Karpas-422 (cell line): Measurements from ENCODE around the gene ADAMTS18. TPM values are rescaled to one million over a fixed set of nuclear protein-coding genes. Genes with fewer than 3 reads are reported as not detected.

Experiments used
- DNase-seq: peaks from one replicate; pipeline ENCODE4 v3.0.0-alpha.2; 2015
- H2AFZ ChIP-seq: fragments of 200-600 bp; sonication (generic); 2 replicates; pipeline ENCODE4 v1.6.1; 2014; ENCODE audit warnings: antibody characterized with exemption, low read length, mixed read lengths
- H3K27ac ChIP-seq: fragments of 200-600 bp; sonication (generic); 2 replicates; pipeline ENCODE4 v1.5.1; 2014; ENCODE audit warnings: mild to moderate bottlenecking, low read length, moderate library complexity
- H3K27me3 ChIP-seq: fragments of 200-600 bp; sonication (generic); 2 replicates; pipeline ENCODE4 v1.6.1; 2014; ENCODE audit warnings: low read length, mixed read lengths
- H3K36me3 ChIP-seq: fragments of 200-600 bp; sonication (generic); 2 replicates; pipeline ENCODE4 v1.6.1; 2014; ENCODE audit warnings: low read length, mixed read lengths; ENCODE audit not compliant: insufficient read depth
- H3K4me1 ChIP-seq: fragments of 200-600 bp; sonication (generic); 2 replicates; pipeline ENCODE4 v1.6.1; 2014; ENCODE audit warnings: mild to moderate bottlenecking, low read length, mixed read lengths
- H3K4me2 ChIP-seq: fragments of 200-600 bp; sonication (generic); 2 replicates; pipeline ENCODE4 v1.6.1; 2014; ENCODE audit warnings: low read length, low read depth, mild to moderate bottlenecking; ENCODE audit not compliant: poor library complexity, severe bottlenecking
- H3K4me3 ChIP-seq: fragments of 200-600 bp; sonication (generic); 2 replicates; pipeline ENCODE4 v1.5.1; 2014; ENCODE audit warnings: mild to moderate bottlenecking, antibody characterized with exemption, low read length, mixed read lengths
- H3K79me2 ChIP-seq: fragments of 200-600 bp; sonication (generic); 2 replicates; pipeline ENCODE4 v1.6.1; 2014; ENCODE audit warnings: mild to moderate bottlenecking, low read length, mixed read lengths
- H3K9ac ChIP-seq: fragments of 200-600 bp; sonication (generic); 2 replicates; pipeline ENCODE4 v1.6.0; 2014; ENCODE audit warnings: low read length
- H3K9me2 ChIP-seq: fragments of 200-600 bp; sonication (generic), shearing (Covaris generic); replicated peaks from 2 replicates; pipeline ENCODE4 v1.6.0; 2014; ENCODE audit warnings: mild to moderate bottlenecking, low read length, moderate library complexity; ENCODE audit not compliant: insufficient read depth
- H3K9me3 ChIP-seq: fragments of 300-700, 200-600 bp; sonication (generic); 2 replicates; pipeline ENCODE4 v1.6.1; 2014; ENCODE audit warnings: low read length, mixed read lengths
- H4K20me1 ChIP-seq: fragments of 200-600 bp; sonication (generic); 2 replicates; pipeline ENCODE4 v1.6.1; 2014; ENCODE audit warnings: mild to moderate bottlenecking, antibody characterized with exemption, low read length, low read depth; ENCODE audit not compliant: insufficient read depth
- total RNA-seq: library from RNA; depleted of rRNA; stranded (reverse); fragments of >200 nt; shearing (Covaris generic); gene quantifications from 2 replicates; pipeline ENCODE4 v1.2.3, GENCODE V29; 2014; ENCODE audit warnings: low replicate concordance

ADAMTS18 gene
- total RNA-seq, 1 experiment from 2014 or later: not detected

GRCh38 chr16:77444147-77444460 lies 9.3 kb upstream of the ADAMTS18 start:
- no peak overlapping the region for H3K4me2 ChIP-seq
- no peak overlapping the region for H3K27ac ChIP-seq
- no peak overlapping the region for H2AFZ ChIP-seq
- no peaks in the 10 kb centered on the region for H4K20me1 ChIP-seq
- H3K4me3 ChIP-seq: no peak overlapping the region
- H3K79me2 ChIP-seq: no peaks in the 10 kb centered on the region
- peaks cover 5% of the 10 kb centered on the region for H3K4me1 ChIP-seq
- H3K9ac ChIP-seq: no peak overlapping the region
- H3K9me2 ChIP-seq: no peaks in the 10 kb centered on the region
- H3K27me3 ChIP-seq: no peaks in the 10 kb centered on the region
- no peaks in the 10 kb centered on the region for H3K9me3 ChIP-seq
- H3K36me3 ChIP-seq: no peaks in the 10 kb centered on the region
- DNase-seq: peak; percentile 21

- peaks cover 5% of the 10 kb centered on the region for H3K4me1 ChIP-seq
- H3K9me3 ChIP-seq: no peaks in the 10 kb centered on the region
- H3K79me2 ChIP-seq: no peaks in the 10 kb centered on the region
- H4K20me1 ChIP-seq: no peaks in the 10 kb centered on the region
- DNase-seq: no peak
- no peak overlapping the region for H3K4me2 ChIP-seq
- no peak overlapping the region for H2AFZ ChIP-seq
- no peak overlapping the region for H3K27ac ChIP-seq
- H3K9me2 ChIP-seq: no peaks in the 10 kb centered on the region
- no peaks in the 10 kb centered on the region for H3K27me3 ChIP-seq
- H3K4me3 ChIP-seq: no peak overlapping the region
- no peaks in the 10 kb centered on the region for H3K36me3 ChIP-seq
- no peak overlapping the region for H3K9ac ChIP-seq
Measured at GRCh38 chr16:77443357-77444146, 8.7 kb upstream of the ADAMTS18 start.

GRCh38 chr16:77442078-77442477 lies 7.2 kb upstream of the ADAMTS18 start:
- Histone ChIP-seq H3K9ac (no peak overlapping the region), H3K36me3 (no peaks in the 10 kb centered on the region), H2AFZ (no peak overlapping the region), H3K4me1 (peaks cover 5% of the 10 kb centered on the region), H3K9me3 (no peaks in the 10 kb centered on the region), H3K9me2 (no peaks in the 10 kb centered on the region), H3K27me3 (no peaks in the 10 kb centered on the region), H4K20me1 (no peaks in the 10 kb centered on the region), H3K27ac (no peak overlapping the region), H3K4me2 (no peak overlapping the region), H3K4me3 (no peak overlapping the region), H3K79me2 (no peaks in the 10 kb centered on the region)
- no peak for DNase-seq

- Histone ChIP-seq H3K9me2 (no peaks in the 10 kb centered on the region), H4K20me1 (no peaks in the 10 kb centered on the region), H3K4me1 (peaks cover 5% of the 10 kb centered on the region), H3K9ac (no peak overlapping the region), H3K9me3 (no peaks in the 10 kb centered on the region), H3K27me3 (no peaks in the 10 kb centered on the region), H3K4me3 (no peak overlapping the region), H2AFZ (no peak overlapping the region), H3K4me2 (no peak overlapping the region), H3K36me3 (no peaks in the 10 kb centered on the region), H3K79me2 (no peaks in the 10 kb centered on the region), H3K27ac (no peak overlapping the region)
- no peak for DNase-seq
Measured at GRCh38 chr16:77439106-77439505, 4.3 kb upstream of the ADAMTS18 start.

GRCh38 chr16:77437859-77438258 lies 3.0 kb upstream of the ADAMTS18 start:
- Histone ChIP-seq H3K27ac (no peak overlapping the region), H2AFZ (no peak overlapping the region), H3K9me2 (no peaks in the 10 kb centered on the region), H3K27me3 (no peaks in the 10 kb centered on the region), H3K4me2 (no peak overlapping the region), H4K20me1 (no peaks in the 10 kb centered on the region), H3K36me3 (no peaks in the 10 kb centered on the region), H3K9me3 (no peaks in the 10 kb centered on the region), H3K4me1 (peaks cover 5% of the 10 kb centered on the region), H3K9ac (no peak overlapping the region), H3K4me3 (no peak overlapping the region), H3K79me2 (no peaks in the 10 kb centered on the region)
- peak; percentile 48 for DNase-seq

GRCh38 chr16:77435272-77435820 lies 512 bp upstream of the ADAMTS18 start:
- no peak overlapping the region for H3K4me2 ChIP-seq
- no peak overlapping the region for H3K4me3 ChIP-seq
- no peaks in the 10 kb centered on the region for H4K20me1 ChIP-seq
- H3K79me2 ChIP-seq: no peaks in the 10 kb centered on the region
- no peaks in the 10 kb centered on the region for H3K27me3 ChIP-seq
- H3K9me3 ChIP-seq: no peaks in the 10 kb centered on the region
- DNase-seq: no peak
- no peak overlapping the region for H3K9ac ChIP-seq
- H3K27ac ChIP-seq: no peak overlapping the region
- H3K4me1 ChIP-seq: peaks cover 3% of the 10 kb centered on the region
- no peaks in the 10 kb centered on the region for H3K9me2 ChIP-seq
- no peaks in the 10 kb centered on the region for H3K36me3 ChIP-seq
- no peak overlapping the region for H2AFZ ChIP-seq

GRCh38 chr16:77434022-77434529 lies 758 bp downstream of the ADAMTS18 start:
- Histone ChIP-seq H3K27ac (no peak overlapping the region), H3K9ac (no peak overlapping the region), H2AFZ (no peak overlapping the region), H4K20me1 (no peaks in the 10 kb centered on the region), H3K9me2 (no peaks in the 10 kb centered on the region), H3K79me2 (no peaks in the 10 kb centered on the region), H3K4me3 (no peak overlapping the region), H3K9me3 (no peaks in the 10 kb centered on the region), H3K27me3 (no peaks in the 10 kb centered on the region), H3K4me2 (no peak overlapping the region), H3K4me1 (no peaks in the 10 kb centered on the region), H3K36me3 (no peaks in the 10 kb centered on the region)
- DNase-seq: no peak

- H3K9me3 ChIP-seq: no peaks in the 10 kb centered on the region
- no peaks in the 10 kb centered on the region for H3K27me3 ChIP-seq
- H3K27ac ChIP-seq: no peak overlapping the region
- no peak overlapping the region for H3K4me3 ChIP-seq
- H4K20me1 ChIP-seq: no peaks in the 10 kb centered on the region
- H3K9me2 ChIP-seq: no peaks in the 10 kb centered on the region
- no peak overlapping the region for H3K9ac ChIP-seq
- H3K4me1 ChIP-seq: no peaks in the 10 kb centered on the region
- no peak overlapping the region for H3K4me2 ChIP-seq
- no peaks in the 10 kb centered on the region for H3K36me3 ChIP-seq
- DNase-seq: no peak
- no peak overlapping the region for H2AFZ ChIP-seq
- no peaks in the 10 kb centered on the region for H3K79me2 ChIP-seq
Measured at GRCh38 chr16:77433146-77433545, 1.7 kb downstream of the ADAMTS18 start.
